DND-41 (cell line): ENCODE measurements around the gene PDCD4.

Experiments
- ATAC-seq: fragments of 200-7000 bp; cut with Tn5 transposase; 3 replicates; pipeline ENCODE4 v1.9.1; 2021; ENCODE audit warnings: low read depth; ENCODE audit not compliant: insufficient read depth
- DNase-seq: peaks from one replicate; pipeline ENCODE4 v3.0.0-alpha.2; 2020
- H2AFZ ChIP-seq: 2 replicates; pipeline ENCODE4 v1.6.0; 2012; ENCODE audit warnings: low read depth, low read length
- H3K27ac ChIP-seq: 2 replicates; pipeline ENCODE4 v1.5.1; 2012; ENCODE audit warnings: low read length, inconsistent platforms
- H3K27me3 ChIP-seq: fragments of 200-600 bp; sonication (generic); 2 replicates; pipeline ENCODE4 v1.6.0; 2012; ENCODE audit warnings: low read length, mild to moderate bottlenecking, inconsistent platforms; ENCODE audit not compliant: insufficient read depth, poor library complexity
- H3K36me3 ChIP-seq: 2 replicates; pipeline ENCODE4 v1.5.1; 2012; ENCODE audit warnings: low read length, inconsistent platforms; ENCODE audit not compliant: insufficient read depth
- H3K4me1 ChIP-seq: 2 replicates; pipeline ENCODE4 v1.5.1; 2012; ENCODE audit warnings: mild to moderate bottlenecking, low read length; ENCODE audit not compliant: insufficient read depth
- H3K4me2 ChIP-seq: 2 replicates; pipeline ENCODE4 v1.6.0; 2012; ENCODE audit warnings: mild to moderate bottlenecking, moderate library complexity, low read length, inconsistent platforms; ENCODE audit not compliant: insufficient read depth
- H3K4me3 ChIP-seq, 2 experiments: fragments of 200-600 bp in 1 of 2; shearing (Covaris generic) in 1 of 2; 2 replicates each; pipeline ENCODE4 v1.5.1; 2012 to 2016; ENCODE audit warnings: inconsistent platforms in 2 of 2, low read length in 2 of 2, mild to moderate bottlenecking in 2 of 2, low read depth in 1 of 2, moderate library complexity in 1 of 2
- H3K79me2 ChIP-seq: 2 replicates; pipeline ENCODE4 v1.6.0; 2012; ENCODE audit warnings: low read length, inconsistent platforms; ENCODE audit not compliant: insufficient read depth
- H3K9ac ChIP-seq: 2 replicates; pipeline ENCODE4 v1.6.0; 2012; ENCODE audit warnings: low read depth, mild to moderate bottlenecking, inconsistent platforms, low read length, moderate library complexity
- H3K9me3 ChIP-seq: 2 replicates; pipeline ENCODE4 v1.5.1; 2012; ENCODE audit warnings: low read length, moderate library complexity, mild to moderate bottlenecking, inconsistent platforms; ENCODE audit not compliant: insufficient read depth, severe bottlenecking
- H4K20me1 ChIP-seq: 2 replicates; pipeline ENCODE4 v1.6.0; 2012; ENCODE audit warnings: low read length; ENCODE audit not compliant: insufficient read depth
- CTCF ChIP-seq: IDR thresholded peaks from 2 replicates; pipeline ENCODE4 v1.5.1; 2012; ENCODE audit warnings: borderline replicate concordance, low read length, moderate library complexity, mild to moderate bottlenecking; ENCODE audit not compliant: poor library complexity, severe bottlenecking; ENCODE audit errors: extremely low read depth
- EZH2 ChIP-seq: IDR thresholded peaks from 3 replicates; pipeline ENCODE4 v1.6.1; 2012; ENCODE audit warnings: borderline replicate concordance, low read depth, mild to moderate bottlenecking, moderate library complexity, low read length, inconsistent platforms; ENCODE audit not compliant: severe bottlenecking

PDCD4 gene

GRCh38 chr10:110863956-110864355 is 7.8 kb upstream of the PDCD4 start:
- TF ChIP-seq CTCF (no peak), EZH2 (no peak)
- H3K27me3 ChIP-seq, result no peaks in the 10 kb centered on the region
- no peaks in the 10 kb centered on the region for H3K36me3 ChIP-seq
- no peak overlapping the region for H3K9ac ChIP-seq
- H4K20me1 ChIP-seq, result no peaks in the 10 kb centered on the region
- DNase-seq (no peak), ATAC-seq (no peak)
- peaks cover 16% of the 10 kb centered on the region for H3K4me1 ChIP-seq
- no peak overlapping the region for H3K27ac ChIP-seq
- no peak overlapping the region for H3K4me2 ChIP-seq
- H3K4me3 ChIP-seq, result no peak overlapping the region
- H2AFZ ChIP-seq, result no peak overlapping the region
- H3K9me3 ChIP-seq, result no peaks in the 10 kb centered on the region
- H3K79me2 ChIP-seq, result no peaks in the 10 kb centered on the region

GRCh38 chr10:110864662-110865140 is 7.0 kb upstream of the PDCD4 start:
- no peaks in the 10 kb centered on the region for H3K9me3 ChIP-seq
- no peaks in the 10 kb centered on the region for H3K27me3 ChIP-seq
- no peak overlapping the region for H3K9ac ChIP-seq
- H3K4me1 ChIP-seq, result peaks cover 20% of the 10 kb centered on the region
- H3K4me2 ChIP-seq, result no peak overlapping the region
- no peak overlapping the region for H3K27ac ChIP-seq
- TF ChIP-seq EZH2 (no peak), CTCF (no peak)
- peak overlapping the region; percentile 69 for H2AFZ ChIP-seq
- ATAC-seq, result peak; percentile 69
- H3K4me3 ChIP-seq, result no peak overlapping the region
- peak; percentile 22 for DNase-seq
- no peaks in the 10 kb centered on the region for H3K79me2 ChIP-seq
- H4K20me1 ChIP-seq, result no peaks in the 10 kb centered on the region
- no peaks in the 10 kb centered on the region for H3K36me3 ChIP-seq

GRCh38 chr10:110865186-110865808 is 6.4 kb upstream of the PDCD4 start:
- no peak for ATAC-seq
- Histone ChIP-seq H3K9me3 (no peaks in the 10 kb centered on the region), H3K4me1 (peaks cover 15% of the 10 kb centered on the region), H3K36me3 (no peaks in the 10 kb centered on the region), H3K9ac (no peak overlapping the region), H3K27ac (no peak overlapping the region), H3K79me2 (no peaks in the 10 kb centered on the region), H4K20me1 (no peaks in the 10 kb centered on the region), H3K4me2 (no peak overlapping the region), H3K4me3 (no peak overlapping the region), H3K27me3 (no peaks in the 10 kb centered on the region), H2AFZ (peak overlapping the region; percentile 69; the same call in 1 of the 2 replicates)
- no peak for DNase-seq
- no peak for TF ChIP-seq CTCF
- no peak for TF ChIP-seq EZH2
